ENCODE results near the gene NOC2L.

- TF ChIP-seq POLR2A (IDR thresholded peaks at IDR 0.05; ENCODE audit: low read length) (no peak), RFX5 (IDR thresholded peaks at IDR 0.05) (no peak), NR3C1 (IDR thresholded peaks at IDR 0.05) (no peak), EP300 (IDR thresholded peaks at IDR 0.05) (no peak), MYC (IDR thresholded peaks at IDR 0.05; ENCODE audit: borderline replicate concordance, low read length) (no peak), PBX3 (IDR thresholded peaks at IDR 0.05) (no peak), HDAC2 (IDR thresholded peaks at IDR 0.05) (no peak), CTCF (IDR thresholded peaks at IDR 0.05) (no peak), MAX (IDR thresholded peaks at IDR 0.05) (no peak), POLR2AphosphoS2 (conservative IDR thresholded peaks at IDR 0.05; ENCODE audit: low read length) (no peak; the same call in 1 of the 2 replicates), HOXA7 (CRISPR knock-in tag; IDR thresholded peaks at IDR 0.05) (no peak), RAD21 (conservative IDR thresholded peaks at IDR 0.05 in 1 of 2, IDR thresholded peaks at IDR 0.05 in 1 of 2) (no peak), SREBF2 (IDR thresholded peaks at IDR 0.05) (no peak)
Observed at GRCh38 chr1:993379-993995, 34.4 kb upstream of the NOC2L start.

Data from A549 (cell line).